Activated CD4-positive, alpha-beta T cell treated with anti-CD3 and anti-CD28 coated beads for 36 hours (primary cell): Measurements from ENCODE around the gene ELP4. TPM values are rescaled to one million over a fixed set of nuclear protein-coding genes. Genes with fewer than 3 reads are reported as not detected.
"Not testable (repeated sequence)": the region's sequence is repeated elsewhere in the genome, so short reads cannot be mapped to it uniquely, and the experiment has no call there.

Source experiments
- ATAC-seq: fragments of 200-7000 bp; cut with Tn5 transposase; one replicate; pipeline ENCODE4 v1.10.0; 2021; ENCODE audit warnings: mild to moderate bottlenecking, moderate library complexity
- CTCF ChIA-PET: fragments of 350-600 bp; sonication (Branson Sonifier 250); formaldehyde crosslinking; loops from one replicate; lab custom pipeline; 2021; ENCODE audit warnings: antibody characterized with exemption; lab: Charles Lee
- POLR2A ChIA-PET: fragments of 350-600 bp; sonication (Branson Sonifier 250); formaldehyde crosslinking; loops from one replicate; lab custom pipeline; 2021; ENCODE audit warnings: antibody characterized with exemption, inconsistent platforms; lab: Charles Lee
- DNase-seq: peaks from one replicate; pipeline ENCODE4 v3.0.0-alpha.2; 2020
- H3K27ac Mint-ChIP-seq: one replicate; pipeline ENCODE4 v1.8.0; 2021; ENCODE audit warnings: mixed read lengths
- H3K27me3 Mint-ChIP-seq: one replicate; pipeline ENCODE4 v1.8.0; 2021; ENCODE audit warnings: mixed read lengths
- H3K36me3 Mint-ChIP-seq: one replicate; pipeline ENCODE4 v1.8.0; 2021; ENCODE audit warnings: low read depth, mixed read lengths
- H3K4me1 Mint-ChIP-seq: one replicate; pipeline ENCODE4 v1.8.0; 2021; ENCODE audit warnings: mixed read lengths
- H3K4me3 Mint-ChIP-seq: one replicate; pipeline ENCODE4 v1.8.0; 2021; ENCODE audit warnings: mild to moderate bottlenecking, moderate library complexity, mixed read lengths
- H3K9me3 Mint-ChIP-seq: one replicate; pipeline ENCODE4 v1.8.0; 2021; ENCODE audit warnings: low read depth, mixed read lengths
- intact Hi-C, 2 experiments: fragments of 100-400 bp; cut with DNase I in 1 of 2; cut with micrococcal nuclease in 1 of 2; formaldehyde crosslinking; loops; one replicate each; pipeline versions ENCODE4 v1.14.2 to v1.15.1; 2022 to 2024; cut with DNase I, micrococcal nuclease
- total RNA-seq, 2 experiments: library from RNA; stranded (reverse); gene quantifications; one replicate each; pipeline ENCODE4 v1.2.3, GENCODE V29; 2021

Gene ELP4
- total RNA-seq, 2 experiments from 2014 or later = 21.9 to 30.9 TPM

GRCh38 chr11:31493235-31493634, 16.3 kb upstream of the ELP4 start:
- H3K27me3 Mint-ChIP-seq = no peaks in the 10 kb centered on the region
- H3K36me3 Mint-ChIP-seq = peaks cover 47% of the 10 kb centered on the region
- ChIA-PET CTCF (no interaction called here), POLR2A (no interaction called here)
- ATAC-seq (no peak), DNase-seq (no peak)
- H3K9me3 Mint-ChIP-seq = peaks cover 13% of the 10 kb centered on the region
- no peak overlapping the region for H3K4me3 Mint-ChIP-seq
- peaks cover 33% of the 10 kb centered on the region for H3K4me1 Mint-ChIP-seq
- H3K27ac Mint-ChIP-seq = no peak overlapping the region
- intact Hi-C loops = no loop called here

DNA sequence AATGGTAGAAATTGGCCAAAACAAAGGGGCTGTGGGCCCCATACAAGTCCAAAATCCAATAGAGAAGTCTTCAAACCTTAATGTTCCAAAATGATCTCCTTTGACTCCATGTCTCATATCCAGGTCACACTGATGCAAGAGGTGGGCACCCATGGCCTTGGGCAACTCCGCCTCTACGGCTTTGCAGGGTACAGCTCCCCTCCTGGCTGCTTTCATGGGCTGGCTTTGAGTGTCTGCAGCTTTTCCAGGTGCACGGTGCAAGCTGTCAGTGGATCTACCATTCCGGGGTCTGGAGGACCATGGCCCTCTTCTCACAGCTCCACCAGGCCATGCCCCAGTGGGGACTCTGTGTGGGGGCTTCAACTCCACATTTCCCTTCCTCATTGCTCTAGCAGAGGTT, 15.8 kb upstream of the ELP4 start:
- intact Hi-C loops, H3K27ac Mint-ChIP-seq, ATAC-seq, H3K4me3 Mint-ChIP-seq, DNase-seq, H3K27me3 Mint-ChIP-seq, POLR2A ChIA-PET: not testable (repeated sequence)
- Mint-ChIP-seq H3K36me3 (peaks cover 47% of the 10 kb centered on the region), H3K4me1 (peaks cover 33% of the 10 kb centered on the region), H3K9me3 (peaks cover 13% of the 10 kb centered on the region)
- CTCF ChIA-PET = interaction anchor here (0.6 kb wide), 1 partner anchor 253 kb away, joined by 3 read pairs; no protein-coding TSS in a partner anchor

DNA sequence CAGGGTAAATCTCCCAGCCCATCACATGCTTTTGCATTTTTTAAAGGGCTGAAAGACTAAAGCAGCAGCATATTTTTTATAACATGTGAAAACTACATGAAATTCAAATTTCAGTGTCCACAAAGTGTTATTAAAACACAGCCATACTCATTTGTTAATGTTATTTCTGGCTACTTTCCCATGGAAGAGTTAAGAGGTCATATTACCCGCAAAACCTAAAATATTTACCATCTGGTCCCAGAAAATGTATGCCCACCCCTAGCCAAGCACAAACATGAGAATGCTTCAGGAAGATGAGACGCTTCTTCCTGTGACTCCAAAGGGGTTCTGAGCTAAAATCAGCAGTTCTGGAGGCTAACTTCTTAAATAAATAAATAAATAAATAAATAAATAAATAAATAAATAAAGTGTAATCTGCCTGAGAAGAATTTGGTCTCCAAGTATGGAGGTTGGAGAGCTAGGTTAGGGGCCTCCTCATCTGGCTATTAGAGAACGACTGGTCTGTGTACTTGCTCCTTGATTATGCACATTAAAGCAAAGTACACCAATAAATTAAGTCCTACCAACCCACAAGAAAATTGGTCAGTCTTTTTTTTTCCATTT, 9.9 kb upstream of the ELP4 start:
- ChIA-PET CTCF (no interaction called here), POLR2A (no interaction called here)
- DNase-seq (no peak), ATAC-seq (no peak)
- H3K36me3 Mint-ChIP-seq = peaks cover 17% of the 10 kb centered on the region
- intact Hi-C loops = no loop called here
- peaks cover 6% of the 10 kb centered on the region for H3K9me3 Mint-ChIP-seq
- no peak overlapping the region for H3K27ac Mint-ChIP-seq
- no peak overlapping the region for H3K4me3 Mint-ChIP-seq
- no peaks in the 10 kb centered on the region for H3K27me3 Mint-ChIP-seq
- H3K4me1 Mint-ChIP-seq = peaks cover 11% of the 10 kb centered on the region

- POLR2A ChIA-PET = no interaction called here
- H3K27me3 Mint-ChIP-seq = no peaks in the 10 kb centered on the region
- DNase-seq = no peak
Observed at GRCh38 chr11:31500560-31500959, 9.0 kb upstream of the ELP4 start.

DNA sequence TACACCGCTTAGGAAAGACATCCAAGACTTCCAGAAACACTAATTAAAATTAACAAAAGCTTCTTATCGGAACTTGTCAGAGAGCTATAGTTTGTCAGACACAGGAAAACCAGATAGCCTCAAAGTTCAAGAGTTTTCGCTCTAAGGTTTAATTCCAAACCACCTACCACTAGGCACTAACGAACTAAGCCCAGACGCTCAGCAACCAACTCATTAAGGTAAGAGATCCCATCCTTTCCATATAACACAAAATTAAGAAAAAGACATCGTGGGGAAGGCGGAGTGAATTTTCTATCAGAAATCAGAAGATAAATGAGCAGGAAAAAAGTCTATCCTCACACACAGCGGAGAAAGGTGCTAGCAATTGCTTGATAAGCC, 527 bp upstream of the ELP4 start:
- ATAC-seq (peak; percentile 6), DNase-seq (peak; percentile 11)
- Mint-ChIP-seq H3K9me3 (no peaks in the 10 kb centered on the region), H3K36me3 (peaks cover 19% of the 10 kb centered on the region), H3K27me3 (no peaks in the 10 kb centered on the region), H3K4me1 (peaks cover 36% of the 10 kb centered on the region), H3K27ac (peak overlapping the region; percentile 88), H3K4me3 (peak overlapping the region; percentile 98)
- ChIA-PET CTCF (interaction anchor here (0.6 to 0.7 kb wide), 2 partner anchors 18 to 74 kb away, joined by 3 to 4 read pairs; no protein-coding TSS in a partner anchor), POLR2A (no interaction called here)
- intact Hi-C loops = loop anchor here (1.0 to 5.0 kb wide), 5 partner anchors 140 to 1073 kb away; partner anchors contain the start of genes DCDC1 (in 2 of the 2), DNAJC24 (in 2 of the 2), EIF3M (in 1 of the 2) and PAX6 (in 1 of the 2)

More at GRCh38 chr11:31500560-31500959, 9.0 kb upstream of the ELP4 start:
- H3K27ac Mint-ChIP-seq = no peak overlapping the region
- no peak for ATAC-seq
- CTCF ChIA-PET = no interaction called here
- H3K4me3 Mint-ChIP-seq = no peak overlapping the region
- peaks cover 15% of the 10 kb centered on the region for H3K36me3 Mint-ChIP-seq
- peaks cover 13% of the 10 kb centered on the region for H3K4me1 Mint-ChIP-seq
- no peaks in the 10 kb centered on the region for H3K9me3 Mint-ChIP-seq
- intact Hi-C loops = no loop called here

- ChIA-PET CTCF (interaction anchor here (1.4 kb wide), 1 partner anchor 20 kb away, joined by 3 read pairs; no protein-coding TSS in a partner anchor), POLR2A (no interaction called here)
- ATAC-seq (no peak), DNase-seq (no peak)
- Mint-ChIP-seq H3K4me1 (peaks cover 25% of the 10 kb centered on the region), H3K4me3 (no peak overlapping the region), H3K27ac (no peak overlapping the region), H3K27me3 (no peaks in the 10 kb centered on the region), H3K36me3 (peaks cover 8% of the 10 kb centered on the region), H3K9me3 (no peaks in the 10 kb centered on the region)
- intact Hi-C loops = loop anchor here in 1 of 2 experiments (5.0 kb wide), 1 partner anchor 1190 kb away; the partner anchor contains the start of gene ARL14EP
Observed at GRCh38 chr11:31512117-31512516, 2.5 kb downstream of the ELP4 start.

DNA sequence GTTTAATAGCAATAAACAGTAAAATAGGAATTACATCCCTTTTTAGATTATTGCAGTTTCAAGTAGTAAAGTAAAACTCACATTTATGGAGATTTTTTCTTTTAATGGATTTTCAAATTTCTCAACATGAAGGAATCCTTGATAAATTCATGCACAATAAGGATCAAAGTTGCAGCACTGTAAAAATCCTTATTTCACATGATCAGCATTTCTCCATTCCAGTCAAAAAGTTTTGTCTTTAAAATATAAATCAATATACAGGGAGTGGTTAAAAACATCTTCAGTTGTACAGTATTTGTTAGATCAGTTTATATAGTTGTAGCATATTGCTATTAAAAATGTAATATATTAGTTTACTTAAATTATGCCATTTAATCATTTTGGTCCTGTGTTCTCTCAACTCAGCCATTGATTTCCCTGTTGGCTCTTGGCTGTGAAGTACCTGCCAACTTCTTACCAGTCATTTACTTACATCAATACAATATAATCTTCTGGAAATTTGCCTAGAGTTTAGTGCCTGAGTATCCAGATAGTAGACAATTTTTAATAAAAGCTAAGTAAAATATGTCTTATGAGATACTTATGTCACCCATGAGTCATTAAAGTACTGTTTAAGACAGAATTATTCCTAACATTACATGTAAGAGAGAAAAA, 12.1 kb downstream of the ELP4 start:
- intact Hi-C loops = loop anchor here in 1 of 2 experiments (5.0 kb wide), 1 partner anchor 1259 kb away; no protein-coding TSS in a partner anchor
- Mint-ChIP-seq H3K4me1 (no peaks in the 10 kb centered on the region), H3K27ac (no peak overlapping the region), H3K9me3 (no peaks in the 10 kb centered on the region), H3K27me3 (no peaks in the 10 kb centered on the region), H3K36me3 (peaks cover 1% of the 10 kb centered on the region), H3K4me3 (no peak overlapping the region)
- ATAC-seq = no peak
- no peak for DNase-seq
- POLR2A ChIA-PET = no interaction called here
- CTCF ChIA-PET = no interaction called here

GRCh38 chr11:31529189-31529588, 19.6 kb downstream of the ELP4 start:
- intact Hi-C loops = no loop called here
- DNase-seq (no peak), ATAC-seq (no peak)
- Mint-ChIP-seq H3K27me3 (no peaks in the 10 kb centered on the region), H3K4me3 (no peak overlapping the region), H3K27ac (no peak overlapping the region), H3K4me1 (no peaks in the 10 kb centered on the region), H3K36me3 (peaks cover 4% of the 10 kb centered on the region), H3K9me3 (no peaks in the 10 kb centered on the region)
- POLR2A ChIA-PET = no interaction called here
- CTCF ChIA-PET = no interaction called here

DNA sequence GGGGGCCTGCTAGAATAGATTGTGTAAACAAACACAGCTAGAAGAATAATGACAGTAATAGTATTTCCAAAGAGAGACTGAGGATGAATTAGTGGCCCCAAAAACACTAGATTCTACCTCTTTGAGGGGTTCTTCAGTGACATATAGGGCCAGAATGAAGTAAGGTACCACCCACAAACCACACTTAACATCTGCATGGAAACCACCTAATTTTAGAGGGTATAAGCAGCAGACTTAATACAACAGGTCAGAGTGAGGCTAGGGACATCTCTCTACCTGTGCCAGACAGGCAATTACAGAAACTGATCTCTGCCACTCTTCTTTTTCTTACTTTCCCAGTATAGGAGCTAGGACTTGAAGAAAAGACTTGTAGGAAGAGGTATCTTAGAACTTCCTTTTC, 20.1 kb downstream of the ELP4 start:
- no peak overlapping the region for H3K4me3 Mint-ChIP-seq
- POLR2A ChIA-PET = no interaction called here
- H3K4me1 Mint-ChIP-seq = no peaks in the 10 kb centered on the region
- no peak for ATAC-seq
- H3K36me3 Mint-ChIP-seq = peaks cover 5% of the 10 kb centered on the region
- DNase-seq = no peak
- H3K27ac Mint-ChIP-seq = no peak overlapping the region
- H3K27me3 Mint-ChIP-seq = no peaks in the 10 kb centered on the region
- intact Hi-C loops = no loop called here
- H3K9me3 Mint-ChIP-seq = no peaks in the 10 kb centered on the region
- CTCF ChIA-PET = interaction anchor here (0.6 kb wide), 1 partner anchor 58 kb away, joined by 3 read pairs; no protein-coding TSS in a partner anchor

DNA sequence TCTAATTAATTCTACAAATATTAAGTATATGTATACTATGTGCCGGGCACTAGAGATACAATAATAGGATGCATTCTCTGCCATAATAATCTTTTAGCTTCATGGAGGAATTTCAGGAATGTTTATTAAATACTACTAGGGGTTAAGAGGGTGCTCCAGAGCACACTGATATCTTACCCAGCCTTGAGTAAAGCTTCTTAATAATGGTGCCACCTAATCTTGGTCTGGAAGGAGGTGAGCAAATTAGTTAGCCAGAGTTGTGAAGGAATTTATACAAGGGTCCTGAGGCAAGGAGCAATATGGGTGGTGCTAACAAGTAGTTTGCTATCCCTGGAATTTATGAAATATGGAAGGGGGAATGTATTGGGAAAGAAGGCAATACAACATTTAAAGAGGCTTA, 21.7 kb downstream of the ELP4 start:
- POLR2A ChIA-PET = no interaction called here
- no peaks in the 10 kb centered on the region for H3K27me3 Mint-ChIP-seq
- H3K4me3 Mint-ChIP-seq = no peak overlapping the region
- CTCF ChIA-PET = no interaction called here
- ATAC-seq = no peak
- H3K4me1 Mint-ChIP-seq = no peaks in the 10 kb centered on the region
- DNase-seq = no peak
- H3K27ac Mint-ChIP-seq = no peak overlapping the region
- intact Hi-C loops = no loop called here
- H3K36me3 Mint-ChIP-seq = peaks cover 5% of the 10 kb centered on the region
- H3K9me3 Mint-ChIP-seq = no peaks in the 10 kb centered on the region

DNA sequence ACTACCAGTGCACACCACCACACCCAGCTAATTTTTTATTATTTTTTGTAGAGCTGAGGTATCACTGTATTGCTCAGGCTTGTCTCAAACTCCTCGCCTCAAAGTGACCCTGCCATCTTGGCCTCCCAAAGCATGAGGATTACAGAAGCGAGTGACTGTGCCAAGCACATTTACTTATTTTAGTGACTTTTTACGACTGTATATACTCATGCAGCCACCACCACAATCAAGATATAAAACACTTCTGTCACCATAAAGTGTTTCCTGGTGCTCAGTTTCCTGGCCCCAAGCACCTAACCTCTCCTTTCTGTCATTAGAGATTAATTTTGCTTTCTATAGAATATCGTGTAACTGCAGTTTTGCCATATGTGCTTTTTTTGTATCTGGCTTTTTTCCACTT, 25.9 kb downstream of the ELP4 start:
- no peak for ATAC-seq
- Mint-ChIP-seq H3K4me3 (no peak overlapping the region), H3K4me1 (no peaks in the 10 kb centered on the region), H3K9me3 (no peaks in the 10 kb centered on the region), H3K27me3 (no peaks in the 10 kb centered on the region), H3K36me3 (peaks cover 13% of the 10 kb centered on the region), H3K27ac (no peak overlapping the region)
- no peak for DNase-seq
- intact Hi-C loops = no loop called here
- POLR2A ChIA-PET = no interaction called here
- CTCF ChIA-PET = interaction anchor here (0.6 kb wide), 1 partner anchor 120 kb away, joined by 3 read pairs; no protein-coding TSS in a partner anchor

DNA sequence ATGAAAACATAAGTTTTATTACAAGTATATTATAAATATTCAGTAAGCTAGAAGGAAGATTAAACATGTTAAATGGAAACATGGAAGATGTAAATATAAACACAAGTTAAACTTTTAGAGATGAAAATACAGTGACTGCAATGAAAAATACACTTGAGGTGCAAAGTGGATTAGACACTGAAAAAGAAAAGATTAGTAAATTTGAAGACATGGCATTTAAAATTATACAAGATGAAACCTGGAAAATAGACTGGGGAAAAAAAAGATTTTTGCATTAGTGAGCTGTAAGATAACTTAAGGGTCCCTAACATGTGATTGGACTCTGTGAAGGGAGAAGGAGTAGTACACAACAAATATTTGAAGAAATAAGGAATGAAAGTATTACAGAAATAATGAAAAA, 33.3 kb downstream of the ELP4 start:
- Mint-ChIP-seq H3K4me3 (no peak overlapping the region), H3K27ac (no peak overlapping the region), H3K4me1 (no peaks in the 10 kb centered on the region), H3K36me3 (peaks cover 30% of the 10 kb centered on the region), H3K9me3 (peaks cover 3% of the 10 kb centered on the region), H3K27me3 (no peaks in the 10 kb centered on the region)
- DNase-seq (no peak), ATAC-seq (no peak)
- intact Hi-C loops = no loop called here
- ChIA-PET CTCF (no interaction called here), POLR2A (no interaction called here)
